Breast epithelium (tissue), 4 donors: ENCODE measurements around the gene ATG101. TPM values are rescaled to one million over a fixed set of nuclear protein-coding genes. Genes with fewer than 3 reads are reported as not detected.

Experiments
- DNase-seq, 2 donors: peaks; one replicate each; pipeline ENCODE4 v3.0.0-alpha.2; 2019; ENCODE audit warnings: low spot score in 2 of 2
- H3K27ac ChIP-seq, 2 donors: fragments of 200-600 bp; sonication (generic) in 1 of 2; one replicate each; pipeline ENCODE4 v1.5.1; 2016 to 2019; ENCODE audit warnings: mild to moderate bottlenecking in 1 of 2
- H3K27me3 ChIP-seq, 2 donors: fragments of 200-600 bp; sonication (generic) in 1 of 2; one replicate each; pipeline versions ENCODE4 v1.5.1 to v1.6.0; 2017 to 2019; ENCODE audit warnings: control low read depth in 1 of 2, mild to moderate bottlenecking in 1 of 2
- H3K36me3 ChIP-seq: fragments of 200-600 bp; one replicate; pipeline ENCODE4 v1.5.1; 2019
- H3K4me1 ChIP-seq, 2 donors: fragments of 200-600 bp; sonication (generic); one replicate each; pipeline ENCODE4 v1.5.1; 2016 to 2019; ENCODE audit warnings: control low read depth in 1 of 2
- H3K4me3 ChIP-seq, 3 donors: fragments of 200-600 bp; sonication (generic); 1 replicate in 2 of 3; 2 replicates in 1 of 3; pipeline ENCODE4 v1.5.1; 2016 to 2019; ENCODE audit warnings: mild to moderate bottlenecking in 3 of 3, moderate library complexity in 2 of 3
- H3K9me3 ChIP-seq, 2 donors: fragments of 200-600 bp; sonication (generic) in 1 of 2; one replicate each; pipeline ENCODE4 v1.5.1; 2016 to 2019; ENCODE audit warnings: control low read depth in 1 of 2
- POLR2A ChIP-seq: fragments of 450-650 bp; IDR thresholded peaks from one replicate; pipeline ENCODE4 v1.6.1; 2016; ENCODE audit warnings: antibody characterized with exemption, mild to moderate bottlenecking, moderate library complexity
- POLR2AphosphoS5 ChIP-seq, 3 donors: sonication (generic); formaldehyde crosslinking; IDR thresholded peaks; one replicate each; pipeline ENCODE4 v1.6.1; 2017; ENCODE audit warnings: antibody characterized with exemption in 3 of 3
- intact Hi-C: fragments of 100-400 bp; cut with DNase I; formaldehyde crosslinking; loops from one replicate; pipeline ENCODE4 v1.15.1; 2023; ENCODE audit warnings: low total_unique reads
- total RNA-seq, 3 donors: library from RNA; depleted of rRNA; stranded (reverse); fragments of >200 nt; gene quantifications; one replicate each; pipeline ENCODE4 v1.1.0, GENCODE V29; 2016
- TF ChIP-seq, protein P1 (sequence below), 3 donors: fragments of 450-650 bp; IDR thresholded peaks; one replicate each; pipeline ENCODE4 v1.5.1; 2016 to 2017; ENCODE audit warnings: antibody characterized with exemption in 3 of 3, mild to moderate bottlenecking in 3 of 3, moderate library complexity in 3 of 3

Gene ATG101
- total RNA-seq, 3 donors from 2014 or later: 35.0 to 54.2 (median 39.7) TPM

DNA sequence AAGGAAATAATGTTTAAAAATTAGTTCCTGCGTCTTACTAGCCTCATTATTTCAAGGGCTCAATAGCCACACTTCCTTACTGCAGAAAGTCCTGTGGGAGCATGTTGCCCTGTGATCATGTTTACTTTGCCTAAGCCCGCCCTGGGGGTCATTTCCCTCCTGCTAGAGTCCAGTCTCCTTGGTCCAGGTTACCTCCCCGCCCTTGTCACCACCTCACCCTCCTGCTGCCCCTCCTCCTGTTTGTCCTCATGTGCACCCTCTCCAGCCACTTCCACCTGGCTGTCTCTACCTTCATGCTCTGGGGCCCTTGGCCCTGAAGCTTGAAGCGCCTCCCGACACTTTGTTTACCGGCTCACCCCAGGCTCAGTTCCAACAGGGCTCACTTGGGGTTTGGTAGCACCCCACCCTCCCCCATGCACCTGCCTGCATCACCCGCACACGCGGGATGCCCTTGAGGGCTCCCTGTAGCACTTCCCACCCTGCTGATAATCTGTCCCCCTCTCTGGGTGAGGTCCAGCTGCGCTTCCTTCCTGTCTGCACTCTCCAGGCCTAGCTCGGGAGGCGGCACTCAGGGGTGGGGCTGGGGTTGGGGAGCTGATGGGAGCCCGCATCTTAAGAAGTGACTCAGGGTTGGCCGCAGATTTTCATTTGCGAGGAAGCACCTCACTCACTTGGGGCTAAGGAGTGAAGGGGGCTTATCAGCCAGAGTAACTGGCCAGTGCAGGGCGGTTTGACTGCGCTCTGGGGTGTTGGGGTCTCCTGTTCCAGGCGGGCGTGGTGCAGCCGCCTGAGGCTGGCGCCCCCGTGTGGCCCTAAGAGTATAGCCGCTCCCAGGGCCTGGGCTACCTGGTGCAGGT is 49.8 kb downstream of the ATG101 start:
- intact Hi-C loops: no loop called here
- Histone ChIP-seq H3K4me3 (no peak overlapping the region), H3K27ac (peak overlapping the region in 1 of 2 donors; percentile 7), H3K36me3 (no peaks in the 10 kb centered on the region), H3K4me1 (no peaks in the 10 kb centered on the region), H3K9me3 (no peaks in the 10 kb centered on the region), H3K27me3 (no peaks in the 10 kb centered on the region)
- TF ChIP-seq, protein P1, sequence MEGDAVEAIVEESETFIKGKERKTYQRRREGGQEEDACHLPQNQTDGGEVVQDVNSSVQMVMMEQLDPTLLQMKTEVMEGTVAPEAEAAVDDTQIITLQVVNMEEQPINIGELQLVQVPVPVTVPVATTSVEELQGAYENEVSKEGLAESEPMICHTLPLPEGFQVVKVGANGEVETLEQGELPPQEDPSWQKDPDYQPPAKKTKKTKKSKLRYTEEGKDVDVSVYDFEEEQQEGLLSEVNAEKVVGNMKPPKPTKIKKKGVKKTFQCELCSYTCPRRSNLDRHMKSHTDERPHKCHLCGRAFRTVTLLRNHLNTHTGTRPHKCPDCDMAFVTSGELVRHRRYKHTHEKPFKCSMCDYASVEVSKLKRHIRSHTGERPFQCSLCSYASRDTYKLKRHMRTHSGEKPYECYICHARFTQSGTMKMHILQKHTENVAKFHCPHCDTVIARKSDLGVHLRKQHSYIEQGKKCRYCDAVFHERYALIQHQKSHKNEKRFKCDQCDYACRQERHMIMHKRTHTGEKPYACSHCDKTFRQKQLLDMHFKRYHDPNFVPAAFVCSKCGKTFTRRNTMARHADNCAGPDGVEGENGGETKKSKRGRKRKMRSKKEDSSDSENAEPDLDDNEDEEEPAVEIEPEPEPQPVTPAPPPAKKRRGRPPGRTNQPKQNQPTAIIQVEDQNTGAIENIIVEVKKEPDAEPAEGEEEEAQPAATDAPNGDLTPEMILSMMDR (IDR thresholded peaks at IDR 0.05): peak in 2 of 3 donors; percentile 18 to 51
- no peak for TF ChIP-seq POLR2AphosphoS5 (IDR thresholded peaks at IDR 0.05)
- DNase-seq: no peak

- TF ChIP-seq, protein P1 (IDR thresholded peaks at IDR 0.05): no peak
- H3K4me1 ChIP-seq: peaks cover 0 to 6% of the 10 kb centered on the region in 2 donors
- H3K9me3 ChIP-seq: no peaks in the 10 kb centered on the region
- intact Hi-C loops: no loop called here
- no peak overlapping the region for H3K27ac ChIP-seq
- no peak overlapping the region for H3K4me3 ChIP-seq
- H3K36me3 ChIP-seq: no peaks in the 10 kb centered on the region
- no peaks in the 10 kb centered on the region for H3K27me3 ChIP-seq
- no peak for DNase-seq
These were observed 51.4 kb downstream of the ATG101 start for GRCh38 chr12:52120951-52121823.

- Histone ChIP-seq H3K4me1 (peaks cover 0 to 6% of the 10 kb centered on the region in 2 donors), H3K4me3 (no peak overlapping the region), H3K27me3 (no peaks in the 10 kb centered on the region), H3K9me3 (no peaks in the 10 kb centered on the region), H3K36me3 (no peaks in the 10 kb centered on the region), H3K27ac (no peak overlapping the region)
- no peak for DNase-seq
- intact Hi-C loops: loop anchor here (2.0 kb wide), 1 partner anchor 17 kb away; no protein-coding TSS in a partner anchor
- TF ChIP-seq, protein P1 (IDR thresholded peaks at IDR 0.05): peak; percentile 13 to 51 (median 46)
- no peak for TF ChIP-seq POLR2AphosphoS5 (IDR thresholded peaks at IDR 0.05)
- TF ChIP-seq POLR2A: no peak
These were observed 52.2 kb downstream of the ATG101 start for GRCh38 chr12:52121824-52122539.

GRCh38 chr12:52122540-52122871 is 52.7 kb downstream of the ATG101 start:
- Histone ChIP-seq H3K4me3 (no peak overlapping the region), H3K36me3 (no peaks in the 10 kb centered on the region), H3K4me1 (peaks cover 0 to 6% of the 10 kb centered on the region in 2 donors), H3K27me3 (no peaks in the 10 kb centered on the region), H3K9me3 (no peaks in the 10 kb centered on the region), H3K27ac (no peak overlapping the region)
- intact Hi-C loops: loop anchor here (2.0 kb wide), 1 partner anchor 16 kb away; no protein-coding TSS in a partner anchor
- TF ChIP-seq POLR2A (no peak), POLR2AphosphoS5 (IDR thresholded peaks at IDR 0.05) (no peak)
- TF ChIP-seq, protein P1 (IDR thresholded peaks at IDR 0.05): no peak
- DNase-seq: no peak
